Measurements from ENCODE around the gene VCL. TPM values are rescaled to one million over a fixed set of nuclear protein-coding genes. Genes with fewer than 3 reads are reported as not detected.
A peak's percentile ranks its signal among the peaks of the same experiment; 100 is the strongest.
"Not testable (repeated sequence)": the region's sequence is repeated elsewhere in the genome, so short reads cannot be mapped to it uniquely, and the experiment has no call there.

Gene VCL
- total RNA-seq, 2 donors from 2014 or later, result 170 to 239 TPM

GRCh38 chr10:74027702-74028101, 29.8 kb downstream of the VCL start:
- ATAC-seq (no peak), DNase-seq (no peak)
- intact Hi-C loops (cut with DNase I), result no loop called here

- no peak for ATAC-seq
- intact Hi-C loops (cut with DNase I), result loop anchor here in 1 of 2 donors (5.0 kb wide), 1 partner anchor 33 kb away; the partner anchor contains the start of gene VCL
- DNase-seq, result no peak
Observed at GRCh38 chr10:74029943-74030342, 32.0 kb downstream of the VCL start.

DNA sequence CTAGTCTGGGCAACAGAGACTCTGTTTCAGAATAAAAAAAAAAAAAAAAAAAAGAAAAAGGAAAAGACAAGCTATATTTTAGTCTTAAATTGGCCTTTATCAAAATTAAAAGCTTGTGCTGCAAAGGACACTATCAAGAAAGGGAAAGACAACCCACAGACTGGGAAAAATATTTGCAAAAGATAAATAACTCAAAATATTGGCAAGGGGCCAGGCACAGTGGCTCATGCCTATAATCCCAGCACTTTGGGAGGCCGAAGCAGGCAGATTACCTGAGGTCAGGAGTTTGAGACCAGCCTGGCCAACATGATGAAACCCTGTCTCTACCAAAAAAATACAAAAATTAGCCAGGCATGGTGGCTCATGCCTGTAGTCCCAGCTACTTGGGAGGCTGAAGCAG, 34.3 kb downstream of the VCL start:
- intact Hi-C loops (cut with DNase I), result loop anchor here in 1 of 2 donors (5.0 kb wide), 1 partner anchor 35 kb away; the partner anchor contains the start of gene VCL
- not testable (repeated sequence) for ATAC-seq, DNase-seq

DNA sequence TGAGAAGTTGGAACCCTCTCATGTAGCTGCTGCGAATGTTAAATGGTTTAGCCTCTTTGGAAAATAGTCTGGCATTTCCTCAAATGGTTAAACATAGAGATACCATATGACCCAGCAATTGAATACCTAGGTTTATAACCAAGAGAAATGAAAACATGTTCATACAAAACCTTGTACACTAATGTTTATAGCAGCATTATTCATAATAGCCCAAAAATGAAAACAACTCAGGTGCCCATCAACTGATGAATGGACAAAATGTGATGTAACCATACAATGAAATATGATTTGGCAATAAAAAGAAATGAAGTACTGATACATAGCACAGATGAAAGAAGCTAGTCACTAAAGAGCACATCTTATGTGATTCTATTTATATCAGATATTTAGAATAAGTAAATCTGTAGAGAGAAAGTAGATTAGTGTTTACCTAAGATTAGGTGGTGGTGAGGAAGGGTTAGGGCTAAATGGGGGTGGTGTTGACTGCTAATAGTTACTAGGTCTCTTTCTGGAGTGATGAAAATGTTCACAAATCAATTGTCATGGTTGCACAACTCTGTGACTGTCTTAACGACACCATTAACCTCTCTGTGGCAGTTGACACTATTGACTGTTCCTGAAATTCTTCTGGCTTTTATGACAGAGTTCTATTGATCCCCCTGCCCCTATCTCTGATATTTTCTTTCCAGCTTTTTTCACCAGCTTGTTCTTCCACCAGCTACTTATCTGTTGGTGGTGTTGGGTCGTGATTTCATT, 35.2 kb downstream of the VCL start:
- DNase-seq, result no peak
- intact Hi-C loops (cut with DNase I), result loop anchor here in 1 of 2 donors (5.0 kb wide), 1 partner anchor 36 kb away; the partner anchor contains the start of gene VCL
- no peak for ATAC-seq

GRCh38 chr10:74033702-74034101, 35.8 kb downstream of the VCL start:
- intact Hi-C loops (cut with DNase I), result loop anchor here in 1 of 2 donors (5.0 kb wide), 1 partner anchor 36 kb away; the partner anchor contains the start of gene VCL
- ATAC-seq (no peak), DNase-seq (no peak)

- intact Hi-C loops (cut with DNase I), result loop anchor here in 1 of 2 donors (5.0 kb wide), 1 partner anchor 37 kb away; the partner anchor contains the start of gene VCL
- ATAC-seq (no peak), DNase-seq (no peak)
Observed at GRCh38 chr10:74034301-74034700, 36.4 kb downstream of the VCL start.

DNA sequence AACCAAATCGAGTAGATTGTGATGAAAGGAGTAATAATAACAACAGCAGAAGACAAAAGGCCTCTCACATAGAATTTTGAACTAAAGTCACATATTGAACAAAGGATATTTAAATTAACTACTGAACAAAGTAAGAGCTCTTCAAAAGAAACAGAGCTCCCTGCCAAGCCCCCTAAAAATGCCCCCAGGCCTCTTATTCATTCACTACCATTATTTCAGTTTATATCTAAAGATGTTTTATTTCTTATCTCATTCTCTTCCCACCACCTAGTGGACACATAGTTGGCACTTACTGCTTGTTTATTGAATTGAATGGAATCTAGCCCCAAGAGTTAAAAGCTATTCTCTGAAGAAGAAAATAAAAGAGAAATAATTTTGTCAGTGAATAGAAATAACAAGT, 37.4 kb downstream of the VCL start:
- DNase-seq, result no peak
- no peak for ATAC-seq
- intact Hi-C loops (cut with DNase I), result no loop called here

DNA sequence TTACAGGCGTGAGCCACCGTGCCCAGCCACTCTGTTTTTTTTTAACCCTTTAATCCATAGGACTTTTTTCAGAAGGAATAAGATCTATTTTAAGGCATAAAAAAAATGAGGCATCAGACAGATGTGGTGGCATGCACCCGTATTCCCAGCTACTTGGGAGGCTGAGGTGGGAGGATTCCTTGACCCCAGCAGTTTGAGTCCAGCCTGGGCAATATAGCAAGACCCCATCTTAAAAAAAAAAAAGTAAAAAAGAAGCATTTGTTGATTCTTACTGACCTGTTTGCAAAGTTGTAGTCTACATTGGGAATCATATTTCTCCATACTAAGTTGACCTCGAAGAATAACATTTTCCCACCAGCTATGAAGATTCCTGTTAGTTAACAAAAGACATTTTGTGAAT, 38.6 kb downstream of the VCL start:
- no peak for ATAC-seq
- intact Hi-C loops (cut with DNase I), result no loop called here
- DNase-seq, result no peak

DNA sequence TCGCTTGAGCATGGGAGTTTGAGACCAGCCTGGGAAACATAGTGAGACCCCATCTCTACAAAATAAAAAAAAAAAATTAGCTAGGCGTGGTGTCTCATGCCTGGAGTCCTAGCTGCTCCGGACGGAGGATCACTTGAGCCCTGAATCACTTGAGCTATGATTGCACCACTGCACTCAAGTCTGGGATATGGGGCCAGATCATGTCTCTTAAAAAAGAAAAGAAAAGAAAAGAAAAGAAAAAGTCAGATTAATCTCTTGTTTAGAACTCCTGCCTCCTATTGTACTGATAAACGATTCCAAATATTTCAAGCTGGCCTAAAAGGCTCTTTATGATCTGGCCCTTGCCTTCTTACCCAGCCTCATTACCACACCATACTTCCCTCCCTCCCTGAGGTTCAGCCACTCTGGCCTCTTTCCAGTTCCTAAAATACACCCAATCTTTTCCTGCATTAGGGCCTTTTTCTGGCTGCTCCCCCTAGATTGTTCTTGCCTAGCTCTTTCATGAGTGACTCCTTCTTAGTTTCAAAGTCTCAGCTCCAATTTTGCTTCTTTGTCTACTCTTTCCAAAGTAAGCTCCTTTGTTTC, 41.7 kb downstream of the VCL start:
- intact Hi-C loops (cut with DNase I), result no loop called here
- ATAC-seq (peak; percentile 86 to 92), DNase-seq (peak; percentile 31)

DNA sequence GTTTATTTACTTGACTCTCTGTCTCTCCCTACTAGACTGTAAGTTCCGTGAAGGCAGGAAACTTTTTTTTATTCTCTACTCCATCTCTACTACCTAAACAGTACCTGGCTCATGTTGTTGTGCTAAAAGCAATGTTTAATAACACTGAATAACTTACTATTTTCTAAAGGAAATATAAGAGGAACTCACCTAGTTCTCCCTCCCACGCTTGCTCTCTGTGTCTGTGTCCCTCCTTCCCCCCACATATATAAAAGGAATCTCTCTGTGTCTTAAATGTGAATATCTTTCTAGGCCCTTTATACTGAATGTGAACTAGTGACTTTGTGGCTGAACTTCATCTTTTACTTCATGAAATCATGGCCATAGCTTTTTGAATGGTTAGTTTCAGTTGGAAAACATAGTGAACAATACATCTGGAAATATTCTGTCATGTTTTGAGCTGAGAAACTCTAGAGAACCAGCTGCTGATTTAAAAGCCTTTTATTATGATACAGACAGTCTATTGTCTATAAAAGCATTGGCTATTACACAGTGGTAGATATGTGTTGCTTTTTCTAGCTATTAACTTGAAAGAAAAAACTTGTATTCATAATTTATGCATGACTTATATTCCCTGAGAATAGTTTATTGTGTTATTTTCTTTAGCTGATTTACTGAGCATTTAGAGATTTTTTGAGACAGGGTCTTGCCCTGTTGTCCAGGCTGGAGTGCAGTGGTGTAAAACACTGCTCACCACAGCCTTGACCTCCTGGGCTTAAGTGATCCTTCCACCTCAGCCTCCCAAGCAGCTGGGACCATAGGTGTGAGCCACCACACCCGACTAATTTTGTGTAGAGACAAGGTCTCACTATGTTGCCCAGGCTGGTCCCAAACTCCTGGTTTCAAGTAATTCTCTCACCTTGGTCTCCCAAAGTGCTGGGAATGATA, 42.5 kb downstream of the VCL start:
- ATAC-seq (peak in 1 of 2 donors; percentile 8), DNase-seq (no peak)
- intact Hi-C loops (cut with DNase I), result no loop called here

DNA sequence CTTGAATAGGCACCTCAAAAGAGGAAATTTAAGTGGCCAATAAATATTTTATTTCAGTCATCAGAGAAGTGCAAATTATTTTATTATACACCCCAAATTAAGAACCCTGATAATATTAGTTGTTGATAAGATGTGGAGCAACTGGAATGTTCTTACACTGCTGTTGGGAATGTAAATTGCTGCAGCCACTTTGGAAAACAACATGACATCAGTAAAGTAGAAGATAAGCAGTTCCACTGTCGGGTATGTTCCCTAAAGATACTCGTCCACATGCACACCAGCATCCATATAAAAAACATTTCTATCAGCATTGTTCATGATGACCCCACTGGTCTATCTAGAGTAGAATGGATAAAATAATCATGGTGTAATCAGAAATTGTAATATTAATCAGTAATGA, 46.5 kb downstream of the VCL start:
- DNase-seq (no peak), ATAC-seq (no peak)
- intact Hi-C loops (cut with DNase I), result no loop called here

- intact Hi-C loops (cut with DNase I), result no loop called here
- ATAC-seq (no peak), DNase-seq (no peak)
Observed at GRCh38 chr10:74047304-74047703, 49.4 kb downstream of the VCL start.

DNA sequence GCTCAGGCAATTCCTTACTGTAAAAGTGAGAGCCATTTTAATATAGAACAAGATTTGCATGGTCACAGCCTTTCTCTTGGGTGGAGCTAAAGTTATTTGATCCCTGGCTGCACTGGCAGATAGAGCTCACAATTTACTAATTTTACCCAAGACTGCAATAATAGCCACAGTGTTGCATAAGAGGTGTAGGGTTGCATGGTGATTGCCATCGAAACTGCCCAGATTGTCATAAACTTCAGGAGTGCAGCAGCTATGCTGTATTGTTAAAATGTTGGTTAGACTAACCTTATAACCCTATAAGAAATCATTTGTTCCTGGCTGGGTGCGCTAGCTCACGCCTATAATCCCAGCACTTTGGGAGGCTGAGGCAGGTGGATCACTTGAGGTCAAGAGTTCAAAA, 50.0 kb downstream of the VCL start:
- intact Hi-C loops (cut with DNase I), result no loop called here
- ATAC-seq (peak in 1 of 2 donors; percentile 45), DNase-seq (no peak)

DNA sequence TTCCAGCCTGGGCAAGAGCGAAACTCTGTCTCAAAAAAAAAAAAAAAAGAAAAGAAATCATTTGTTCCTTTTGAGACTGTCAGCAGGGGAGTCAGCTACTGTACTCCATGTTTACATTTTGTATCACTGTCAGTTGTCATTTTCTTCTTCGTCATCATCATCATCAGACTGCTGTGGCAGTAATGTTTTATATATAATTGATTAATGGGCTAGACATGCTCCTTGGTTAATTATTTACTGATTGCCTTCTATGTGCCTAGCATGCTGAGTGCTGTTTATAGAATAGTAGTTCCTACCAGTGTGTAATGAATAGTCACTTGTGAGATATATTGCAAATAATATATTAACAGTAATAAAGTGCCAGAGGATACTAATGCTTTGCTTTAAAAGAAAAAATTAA, 50.5 kb downstream of the VCL start:
- intact Hi-C loops (cut with DNase I), result no loop called here
- no peak for ATAC-seq

GRCh38 chr10:74049955-74050354, 52.0 kb downstream of the VCL start:
- DNase-seq (no peak), ATAC-seq (peak; percentile 65 to 75)
- intact Hi-C loops (cut with DNase I), result no loop called here

More for the DNA sequence above, 50.5 kb downstream of the VCL start:
- no peak for DNase-seq

DNA sequence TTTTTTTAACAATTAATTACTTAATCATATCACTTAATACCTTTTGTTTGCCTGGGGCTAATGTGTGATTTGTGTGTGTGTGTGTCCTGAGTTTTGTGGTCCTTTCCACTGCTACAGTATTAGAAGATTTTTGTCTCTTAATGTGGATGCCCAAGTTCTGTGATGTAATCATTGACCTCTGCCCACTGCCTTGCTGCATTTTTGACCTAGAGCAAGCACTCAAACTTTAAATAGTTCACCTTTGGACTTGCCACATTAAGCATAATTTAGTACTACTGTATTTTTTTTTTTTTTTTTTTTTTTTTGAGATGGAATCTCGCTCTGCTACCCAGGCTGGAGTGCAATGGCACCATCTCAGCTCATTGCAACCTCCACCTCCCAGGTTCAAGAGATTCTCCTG, 52.7 kb downstream of the VCL start:
- no peak for ATAC-seq
- no peak for DNase-seq
- intact Hi-C loops (cut with DNase I), result no loop called here

- DNase-seq (no peak), ATAC-seq (peak; percentile 15 to 45)
- intact Hi-C loops (cut with DNase I), result no loop called here
Observed at GRCh38 chr10:74051736-74052342, 53.9 kb downstream of the VCL start.

- no peak for ATAC-seq
- no peak for DNase-seq
- intact Hi-C loops (cut with DNase I), result no loop called here
Observed at GRCh38 chr10:74052994-74053393, 55.1 kb downstream of the VCL start.
